ENCODE data around the gene FBXO11. TPM values are rescaled to one million over a fixed set of nuclear protein-coding genes. Genes with fewer than 3 reads are reported as not detected.

FBXO11 gene
- total RNA-seq, 1 experiment from 2014 or later: 58.9 TPM

DNA sequence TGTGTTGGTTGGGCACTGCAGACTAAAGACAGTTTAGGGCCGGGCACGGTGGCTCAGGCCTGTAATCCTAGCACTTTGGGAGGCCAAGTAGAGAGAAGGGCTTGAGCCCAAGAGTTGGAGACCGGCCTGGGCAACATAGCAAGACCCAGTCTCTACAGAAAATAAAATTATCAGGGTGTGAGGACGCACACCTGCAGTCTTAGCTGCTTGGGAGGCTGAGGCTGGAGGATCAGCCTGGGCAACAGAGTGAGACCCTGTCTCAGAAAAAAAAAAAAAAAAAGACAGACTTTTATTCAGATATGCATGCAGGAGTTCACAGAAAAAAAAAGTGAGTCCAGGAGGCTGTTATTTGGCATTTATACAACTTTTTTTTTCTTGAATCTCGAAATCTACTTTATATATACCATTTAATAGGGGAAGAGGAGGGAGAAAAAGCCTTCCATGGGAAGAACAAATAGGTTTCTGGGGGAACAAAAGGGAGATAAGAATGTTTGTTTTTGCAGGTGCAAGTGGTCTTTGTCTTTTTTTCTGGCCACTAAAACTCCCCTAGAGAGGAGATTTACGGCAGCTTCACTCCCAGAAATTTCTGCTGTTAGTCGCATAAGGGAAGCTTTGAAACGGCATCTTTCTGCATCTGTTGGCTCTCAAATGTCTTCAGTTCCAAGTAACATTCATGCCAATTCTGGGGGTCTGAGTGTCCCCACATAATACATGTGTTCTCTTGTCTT, 127.4 kb downstream of the FBXO11 start:
- Histone ChIP-seq H3K4me3 (ENCODE audit: low read depth in 2 of 2, low read length in 2 of 2) (no peak overlapping the region), H3K4me1 (ENCODE audit: control insufficient read depth, insufficient read depth, low read length) (no peaks in the 10 kb centered on the region; the same call in 1 of the 2 replicates), H3K27ac (ENCODE audit: low read length) (no peak overlapping the region), H3K27me3 (ENCODE audit: control insufficient read depth, insufficient read depth, low read length) (no peaks in the 10 kb centered on the region), H3K36me3 (ENCODE audit: control insufficient read depth, insufficient read depth, low read length) (no peaks in the 10 kb centered on the region), H3K9me3 (ENCODE audit: control insufficient read depth, insufficient read depth, low read depth, low read length) (no peaks in the 10 kb centered on the region)
- CTCF ChIA-PET: no interaction called here
- POLR2A ChIA-PET: no interaction called here
- TF ChIP-seq SIN3A (IDR thresholded peaks at IDR 0.05; ENCODE audit: borderline replicate concordance, insufficient read depth, low read depth, low read length) (no peak), POLR2AphosphoS5 (IDR thresholded peaks at IDR 0.05; ENCODE audit: low read depth, low read length) (no peak), TCF7L2 (IDR thresholded peaks at IDR 0.05; ENCODE audit: low read depth, low read length) (no peak)
- TF ChIP-seq, protein P1, sequence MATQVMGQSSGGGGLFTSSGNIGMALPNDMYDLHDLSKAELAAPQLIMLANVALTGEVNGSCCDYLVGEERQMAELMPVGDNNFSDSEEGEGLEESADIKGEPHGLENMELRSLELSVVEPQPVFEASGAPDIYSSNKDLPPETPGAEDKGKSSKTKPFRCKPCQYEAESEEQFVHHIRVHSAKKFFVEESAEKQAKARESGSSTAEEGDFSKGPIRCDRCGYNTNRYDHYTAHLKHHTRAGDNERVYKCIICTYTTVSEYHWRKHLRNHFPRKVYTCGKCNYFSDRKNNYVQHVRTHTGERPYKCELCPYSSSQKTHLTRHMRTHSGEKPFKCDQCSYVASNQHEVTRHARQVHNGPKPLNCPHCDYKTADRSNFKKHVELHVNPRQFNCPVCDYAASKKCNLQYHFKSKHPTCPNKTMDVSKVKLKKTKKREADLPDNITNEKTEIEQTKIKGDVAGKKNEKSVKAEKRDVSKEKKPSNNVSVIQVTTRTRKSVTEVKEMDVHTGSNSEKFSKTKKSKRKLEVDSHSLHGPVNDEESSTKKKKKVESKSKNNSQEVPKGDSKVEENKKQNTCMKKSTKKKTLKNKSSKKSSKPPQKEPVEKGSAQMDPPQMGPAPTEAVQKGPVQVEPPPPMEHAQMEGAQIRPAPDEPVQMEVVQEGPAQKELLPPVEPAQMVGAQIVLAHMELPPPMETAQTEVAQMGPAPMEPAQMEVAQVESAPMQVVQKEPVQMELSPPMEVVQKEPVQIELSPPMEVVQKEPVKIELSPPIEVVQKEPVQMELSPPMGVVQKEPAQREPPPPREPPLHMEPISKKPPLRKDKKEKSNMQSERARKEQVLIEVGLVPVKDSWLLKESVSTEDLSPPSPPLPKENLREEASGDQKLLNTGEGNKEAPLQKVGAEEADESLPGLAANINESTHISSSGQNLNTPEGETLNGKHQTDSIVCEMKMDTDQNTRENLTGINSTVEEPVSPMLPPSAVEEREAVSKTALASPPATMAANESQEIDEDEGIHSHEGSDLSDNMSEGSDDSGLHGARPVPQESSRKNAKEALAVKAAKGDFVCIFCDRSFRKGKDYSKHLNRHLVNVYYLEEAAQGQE (IDR thresholded peaks at IDR 0.05; ENCODE audit: insufficient read depth in 1 of 2, low read depth in 2 of 2, low read length in 1 of 2): no peak
- TF ChIP-seq, protein P2, sequence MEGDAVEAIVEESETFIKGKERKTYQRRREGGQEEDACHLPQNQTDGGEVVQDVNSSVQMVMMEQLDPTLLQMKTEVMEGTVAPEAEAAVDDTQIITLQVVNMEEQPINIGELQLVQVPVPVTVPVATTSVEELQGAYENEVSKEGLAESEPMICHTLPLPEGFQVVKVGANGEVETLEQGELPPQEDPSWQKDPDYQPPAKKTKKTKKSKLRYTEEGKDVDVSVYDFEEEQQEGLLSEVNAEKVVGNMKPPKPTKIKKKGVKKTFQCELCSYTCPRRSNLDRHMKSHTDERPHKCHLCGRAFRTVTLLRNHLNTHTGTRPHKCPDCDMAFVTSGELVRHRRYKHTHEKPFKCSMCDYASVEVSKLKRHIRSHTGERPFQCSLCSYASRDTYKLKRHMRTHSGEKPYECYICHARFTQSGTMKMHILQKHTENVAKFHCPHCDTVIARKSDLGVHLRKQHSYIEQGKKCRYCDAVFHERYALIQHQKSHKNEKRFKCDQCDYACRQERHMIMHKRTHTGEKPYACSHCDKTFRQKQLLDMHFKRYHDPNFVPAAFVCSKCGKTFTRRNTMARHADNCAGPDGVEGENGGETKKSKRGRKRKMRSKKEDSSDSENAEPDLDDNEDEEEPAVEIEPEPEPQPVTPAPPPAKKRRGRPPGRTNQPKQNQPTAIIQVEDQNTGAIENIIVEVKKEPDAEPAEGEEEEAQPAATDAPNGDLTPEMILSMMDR (IDR thresholded peaks at IDR 0.05): no peak
- ATAC-seq: no peak
- DNase-seq (ENCODE audit: low read depth, low spot score): no peak
- in situ Hi-C loops (cut with HindIII; ENCODE audit: low pct_unique_long_range_greater_than_20kb, low sequenced_read_pairs): no loop called here
- no TSS peak for BruUV-seq (replicated peaks)
- intact Hi-C loops (cut with micrococcal nuclease; ENCODE audit: unreplicated experiment): no loop called here

DNA sequence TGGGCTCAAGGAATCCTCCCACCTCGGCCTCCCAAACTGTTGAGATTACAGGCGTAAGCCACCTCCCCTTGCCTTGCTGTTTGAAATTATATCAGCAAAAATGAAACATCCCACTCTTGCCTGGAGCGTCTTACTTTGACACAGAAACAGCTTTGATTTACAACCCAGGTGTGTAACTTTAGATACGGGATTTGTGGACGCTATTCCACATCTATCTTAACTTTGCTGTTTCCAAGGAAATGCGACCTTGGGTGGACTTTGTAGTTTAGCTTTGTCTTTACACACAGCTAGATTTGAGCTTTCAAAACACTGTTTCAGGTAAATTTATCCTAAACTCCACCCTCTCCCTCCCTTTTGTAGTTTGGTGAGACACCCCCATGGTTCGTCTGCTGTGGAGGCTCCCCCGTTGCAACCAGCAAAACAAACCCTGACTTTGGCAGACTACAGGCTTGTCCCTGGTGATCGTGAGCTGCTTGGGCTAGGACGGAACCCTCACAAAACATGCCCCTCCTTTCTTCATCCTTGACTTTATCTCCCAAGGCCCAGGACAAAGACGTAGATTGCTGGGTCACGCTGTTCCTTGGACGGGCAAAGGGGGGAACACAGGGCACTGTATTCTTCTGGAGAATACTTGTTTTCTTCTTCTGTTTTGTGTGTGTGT, 128.9 kb downstream of the FBXO11 start:
- CTCF ChIA-PET: interaction anchor here (1.2 kb wide), 1 partner anchor 10 kb away, joined by 3 read pairs; no protein-coding TSS in a partner anchor
- no peak overlapping the region for H3K4me3 ChIP-seq (ENCODE audit: low read depth in 2 of 2, low read length in 2 of 2)

More for the DNA sequence above, 128.9 kb downstream of the FBXO11 start:
- Histone ChIP-seq H3K27ac (ENCODE audit: low read length) (no peak overlapping the region), H3K4me1 (ENCODE audit: control insufficient read depth, insufficient read depth, low read length) (no peaks in the 10 kb centered on the region; the same call in 1 of the 2 replicates), H3K36me3 (ENCODE audit: control insufficient read depth, insufficient read depth, low read length) (no peaks in the 10 kb centered on the region), H3K27me3 (ENCODE audit: control insufficient read depth, insufficient read depth, low read length) (no peaks in the 10 kb centered on the region), H3K9me3 (ENCODE audit: control insufficient read depth, insufficient read depth, low read depth, low read length) (no peaks in the 10 kb centered on the region)
- ATAC-seq (no peak), DNase-seq (ENCODE audit: low read depth, low spot score) (no peak)
- BruUV-seq (replicated peaks): no TSS peak
- POLR2A ChIA-PET: no interaction called here
- in situ Hi-C loops (cut with HindIII; ENCODE audit: low pct_unique_long_range_greater_than_20kb, low sequenced_read_pairs): no loop called here
- TF ChIP-seq SIN3A (IDR thresholded peaks at IDR 0.05; ENCODE audit: borderline replicate concordance, insufficient read depth, low read depth, low read length) (no peak), POLR2AphosphoS5 (IDR thresholded peaks at IDR 0.05; ENCODE audit: low read depth, low read length) (no peak), TCF7L2 (IDR thresholded peaks at IDR 0.05; ENCODE audit: low read depth, low read length) (no peak)
- TF ChIP-seq, protein P1 (IDR thresholded peaks at IDR 0.05; ENCODE audit: insufficient read depth in 1 of 2, low read depth in 2 of 2, low read length in 1 of 2): no peak
- TF ChIP-seq, protein P2 (IDR thresholded peaks at IDR 0.05): no peak
- intact Hi-C loops (cut with micrococcal nuclease; ENCODE audit: unreplicated experiment): no loop called here
